Stimulated activated memory B cell treated with anti-CD40 and anti-IgM and Interleukin-4, amounts not matched to agents 10 μg/mL and 1 μg/mL and 100 μg/mL, for 72 hours (primary cell): ENCODE data around the gene BRS3.

Experiments used
- ATAC-seq: fragments of 150-1000 bp; cut with Tn5 transposase; 2 replicates; pipeline ENCODE4 v1.10.0; 2021
- H3K27ac Mint-ChIP-seq: one replicate; pipeline ENCODE4 v1.8.0; 2022; ENCODE audit warnings: mild to moderate bottlenecking, mixed read lengths
- H3K27me3 Mint-ChIP-seq: one replicate; pipeline ENCODE4 v1.8.0; 2022; ENCODE audit warnings: mixed read lengths
- H3K36me3 Mint-ChIP-seq: one replicate; pipeline ENCODE4 v1.8.0; 2022; ENCODE audit warnings: mixed read lengths
- H3K4me1 Mint-ChIP-seq: one replicate; pipeline ENCODE4 v1.8.0; 2022; ENCODE audit warnings: mixed read lengths
- H3K4me3 Mint-ChIP-seq: one replicate; pipeline ENCODE4 v1.8.0; 2022; ENCODE audit warnings: mild to moderate bottlenecking, moderate library complexity, mixed read lengths
- H3K9me3 Mint-ChIP-seq: one replicate; pipeline ENCODE4 v1.8.0; 2022; ENCODE audit warnings: mixed read lengths

BRS3 gene

DNA sequence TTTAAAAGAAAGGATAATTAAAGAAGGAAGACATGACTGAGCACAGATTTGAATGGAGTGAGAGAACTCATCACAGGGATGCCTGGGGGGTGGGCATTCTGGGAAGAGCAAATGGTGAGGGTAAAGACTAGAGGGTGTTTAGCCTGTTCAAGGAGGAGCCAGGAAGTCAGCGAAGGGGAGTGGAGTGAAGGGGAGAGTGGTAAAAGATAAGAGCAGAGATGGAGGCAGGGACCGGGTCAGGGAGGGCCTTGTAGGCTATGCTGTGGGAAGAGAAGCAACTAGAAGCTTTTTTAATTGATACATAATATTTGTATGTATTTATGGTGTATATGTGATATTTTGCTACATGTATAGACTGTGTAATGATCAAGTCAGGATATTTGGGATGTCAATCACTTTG is 42.0 kb downstream of the BRS3 start:
- Mint-ChIP-seq H3K27ac (no peak overlapping the region), H3K4me3 (no peak overlapping the region), H3K9me3 (no peaks in the 10 kb centered on the region), H3K36me3 (no peaks in the 10 kb centered on the region), H3K27me3 (no peaks in the 10 kb centered on the region), H3K4me1 (no peaks in the 10 kb centered on the region)
- no peak for ATAC-seq

GRCh38 chrX:136531951-136532350 is 44.2 kb downstream of the BRS3 start, which contains the start of gene VGLL1:
TSS of gene VGLL1 (plus strand) at chrX:136532215. CDS start at chrX:136536021, 3,806 bp downstream.
- H3K27me3 Mint-ChIP-seq = no peaks in the 10 kb centered on the region
- no peaks in the 10 kb centered on the region for H3K36me3 Mint-ChIP-seq
- no peak for ATAC-seq
- H3K4me1 Mint-ChIP-seq = no peaks in the 10 kb centered on the region
- no peak within 1 kb of the TSS for H3K4me3 Mint-ChIP-seq
- no peak within 1 kb of the TSS for H3K27ac Mint-ChIP-seq
- H3K9me3 Mint-ChIP-seq = no peaks in the 10 kb centered on the region

GRCh38 chrX:136534131-136534530 is 46.4 kb downstream of the BRS3 start:
- Mint-ChIP-seq H3K4me3 (no peak overlapping the region), H3K9me3 (no peaks in the 10 kb centered on the region), H3K4me1 (no peaks in the 10 kb centered on the region), H3K36me3 (no peaks in the 10 kb centered on the region), H3K27ac (no peak overlapping the region), H3K27me3 (peaks cover 1% of the 10 kb centered on the region)
- no peak for ATAC-seq

DNA sequence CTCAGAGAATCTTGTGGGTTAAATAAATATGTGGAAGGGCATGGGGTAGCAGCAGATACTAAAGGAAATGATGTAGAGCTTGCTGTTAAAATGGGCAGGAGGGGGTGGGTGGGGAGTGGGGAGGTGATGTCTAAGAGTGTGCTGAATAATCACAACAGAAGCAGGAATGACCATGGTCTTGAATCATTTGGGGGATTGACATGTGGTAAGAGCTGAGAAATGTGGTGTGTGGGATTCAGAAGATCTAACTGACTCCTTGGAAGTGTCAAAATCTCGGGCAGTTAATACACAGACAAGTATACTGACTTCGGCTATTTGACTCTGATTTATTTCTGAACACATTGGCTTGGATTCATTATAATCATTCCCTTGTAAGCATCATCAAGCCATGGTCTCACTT is 51.1 kb downstream of the BRS3 start:
- no peaks in the 10 kb centered on the region for H3K4me1 Mint-ChIP-seq
- no peaks in the 10 kb centered on the region for H3K36me3 Mint-ChIP-seq
- no peak for ATAC-seq
- no peak overlapping the region for H3K4me3 Mint-ChIP-seq
- H3K27ac Mint-ChIP-seq = no peak overlapping the region
- H3K27me3 Mint-ChIP-seq = peaks cover 16% of the 10 kb centered on the region
- no peaks in the 10 kb centered on the region for H3K9me3 Mint-ChIP-seq

GRCh38 chrX:136540226-136540625 is 52.5 kb downstream of the BRS3 start:
- ATAC-seq = no peak
- H3K4me3 Mint-ChIP-seq = no peak overlapping the region
- H3K27ac Mint-ChIP-seq = no peak overlapping the region
- peaks cover 16% of the 10 kb centered on the region for H3K27me3 Mint-ChIP-seq
- H3K36me3 Mint-ChIP-seq = no peaks in the 10 kb centered on the region
- H3K4me1 Mint-ChIP-seq = no peaks in the 10 kb centered on the region
- H3K9me3 Mint-ChIP-seq = no peaks in the 10 kb centered on the region

GRCh38 chrX:136541294-136541693 is 53.5 kb downstream of the BRS3 start:
- Mint-ChIP-seq H3K27me3 (peaks cover 16% of the 10 kb centered on the region), H3K4me3 (no peak overlapping the region), H3K4me1 (no peaks in the 10 kb centered on the region), H3K9me3 (no peaks in the 10 kb centered on the region), H3K36me3 (no peaks in the 10 kb centered on the region), H3K27ac (no peak overlapping the region)
- ATAC-seq = no peak

DNA sequence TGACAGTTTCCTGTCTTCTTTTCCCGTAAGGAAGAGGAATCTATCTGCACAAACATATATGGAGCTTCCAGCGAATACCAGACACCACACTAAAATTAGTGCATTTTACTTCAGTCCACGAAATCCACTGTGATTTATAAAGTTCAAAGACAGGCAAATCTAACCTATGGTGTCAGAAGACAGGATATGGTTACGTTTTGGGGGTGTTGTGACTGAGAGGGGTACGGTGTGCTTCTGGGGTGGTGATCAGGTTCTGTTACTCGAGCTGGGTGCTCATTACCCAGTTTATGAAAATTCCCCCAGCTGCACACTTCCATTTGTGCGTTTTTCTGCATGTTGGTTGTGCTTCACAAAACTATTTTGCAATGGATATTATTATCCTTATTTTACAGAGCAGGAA is 54.5 kb downstream of the BRS3 start:
- Mint-ChIP-seq H3K4me3 (no peak overlapping the region), H3K4me1 (no peaks in the 10 kb centered on the region), H3K36me3 (no peaks in the 10 kb centered on the region), H3K27me3 (peaks cover 16% of the 10 kb centered on the region), H3K27ac (no peak overlapping the region), H3K9me3 (no peaks in the 10 kb centered on the region)
- no peak for ATAC-seq
